Epithelial cell of esophagus (primary cell): ENCODE results near the gene ADAD2.

Experiments used
- DNase-seq: peaks from one replicate; pipeline ENCODE4 v3.0.0; 2010; ENCODE audit warnings: low read depth
- H3K4me3 ChIP-seq: 2 replicates; pipeline ENCODE4 v1.5.1; 2011; ENCODE audit warnings: mild to moderate bottlenecking, low read length, control low read depth
- TF ChIP-seq, protein P1 (sequence below): IDR thresholded peaks from 2 replicates; pipeline ENCODE4 v1.5.1; 2011; ENCODE audit warnings: low read depth, mild to moderate bottlenecking, low read length, control low read depth, inconsistent platforms; ENCODE audit not compliant: insufficient read depth; ENCODE audit errors: missing control alignments

Gene ADAD2

DNA sequence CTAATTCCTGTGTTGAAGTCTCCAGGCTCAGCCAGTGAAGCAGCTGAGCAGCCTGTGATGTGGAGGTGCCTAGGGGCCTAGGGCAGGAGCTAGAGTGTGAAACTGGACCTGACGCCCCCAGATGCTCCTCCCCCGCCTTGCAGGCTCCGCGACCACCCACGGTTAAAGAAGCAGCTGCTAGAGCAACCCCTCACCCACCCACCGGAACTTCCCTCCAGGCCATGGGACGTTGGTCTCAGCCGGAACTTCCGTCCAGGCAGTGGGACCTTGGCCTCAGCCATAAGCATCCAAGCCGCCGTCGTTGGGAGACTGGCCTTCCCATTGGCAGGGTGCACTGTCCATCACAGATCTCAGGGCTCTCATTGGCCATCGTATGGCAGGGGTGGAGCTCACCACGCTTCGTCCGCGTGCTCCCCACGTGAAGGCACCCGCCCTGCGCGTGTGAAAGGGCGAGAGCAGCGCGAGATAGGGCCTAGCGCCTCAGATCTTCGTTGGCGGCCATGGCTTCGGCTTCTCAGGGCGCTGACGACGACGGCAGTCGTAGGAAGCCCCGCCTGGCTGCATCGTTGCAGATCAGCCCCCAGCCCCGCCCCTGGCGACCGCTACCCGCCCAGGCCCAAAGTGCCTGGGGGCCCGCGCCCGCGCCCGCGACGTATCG lies at the start of gene ADAD2:
ADAD2 (plus strand) TSS at position 427 of the 658 bp plus-strand sequence; CDS start at position 501, 74 bp downstream.
- TF ChIP-seq, protein P1, sequence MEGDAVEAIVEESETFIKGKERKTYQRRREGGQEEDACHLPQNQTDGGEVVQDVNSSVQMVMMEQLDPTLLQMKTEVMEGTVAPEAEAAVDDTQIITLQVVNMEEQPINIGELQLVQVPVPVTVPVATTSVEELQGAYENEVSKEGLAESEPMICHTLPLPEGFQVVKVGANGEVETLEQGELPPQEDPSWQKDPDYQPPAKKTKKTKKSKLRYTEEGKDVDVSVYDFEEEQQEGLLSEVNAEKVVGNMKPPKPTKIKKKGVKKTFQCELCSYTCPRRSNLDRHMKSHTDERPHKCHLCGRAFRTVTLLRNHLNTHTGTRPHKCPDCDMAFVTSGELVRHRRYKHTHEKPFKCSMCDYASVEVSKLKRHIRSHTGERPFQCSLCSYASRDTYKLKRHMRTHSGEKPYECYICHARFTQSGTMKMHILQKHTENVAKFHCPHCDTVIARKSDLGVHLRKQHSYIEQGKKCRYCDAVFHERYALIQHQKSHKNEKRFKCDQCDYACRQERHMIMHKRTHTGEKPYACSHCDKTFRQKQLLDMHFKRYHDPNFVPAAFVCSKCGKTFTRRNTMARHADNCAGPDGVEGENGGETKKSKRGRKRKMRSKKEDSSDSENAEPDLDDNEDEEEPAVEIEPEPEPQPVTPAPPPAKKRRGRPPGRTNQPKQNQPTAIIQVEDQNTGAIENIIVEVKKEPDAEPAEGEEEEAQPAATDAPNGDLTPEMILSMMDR, result no peak
- H3K4me3 ChIP-seq, result no peak within 1 kb of the TSS
- DNase-seq, result no peak

DNA sequence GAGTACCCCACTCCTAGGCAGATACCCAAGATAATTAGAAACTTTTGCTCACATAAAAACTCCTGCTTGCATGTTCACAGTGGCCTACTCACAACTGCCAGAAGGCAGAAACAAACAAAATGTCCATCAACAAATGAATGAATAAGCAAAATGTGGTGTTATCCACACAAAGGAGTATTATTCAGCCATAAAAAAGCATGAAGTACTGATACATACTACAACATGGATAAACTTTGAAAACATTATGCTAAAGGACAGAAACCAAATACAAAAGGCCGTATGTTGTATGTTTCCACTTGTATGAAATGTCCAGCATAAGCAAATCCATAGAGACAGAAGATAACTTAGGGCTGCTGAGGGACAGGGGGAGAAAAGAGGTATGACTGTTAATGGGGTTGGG lies 47.9 kb upstream of the ADAD2 start:
- TF ChIP-seq, protein P1, result no peak
- DNase-seq, result no peak
- H3K4me3 ChIP-seq, result no peak overlapping the region

DNA sequence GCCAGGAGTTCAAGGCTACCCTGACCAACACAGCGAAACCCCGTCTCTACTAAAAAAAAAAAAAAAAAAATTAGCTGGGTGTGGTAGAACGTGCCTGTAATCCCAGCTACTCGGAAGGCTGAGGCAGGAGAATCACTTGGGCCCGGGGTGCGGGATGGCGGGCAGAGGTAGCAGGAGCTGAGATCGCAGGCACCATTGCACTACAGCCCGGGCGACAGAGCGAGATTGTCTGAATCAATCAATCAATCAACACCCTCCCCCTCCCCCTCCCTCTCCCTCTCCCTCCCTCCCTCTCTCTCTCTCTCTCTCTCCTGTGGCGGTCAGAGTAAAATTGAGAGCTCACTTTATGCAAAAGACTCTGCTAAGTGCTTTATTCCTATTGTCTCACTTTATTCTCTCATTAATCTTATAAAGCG lies 47.2 kb upstream of the ADAD2 start:
- TF ChIP-seq, protein P1, result no peak
- peak overlapping the region; percentile 73 for H3K4me3 ChIP-seq
- peak; percentile 25 for DNase-seq

- TF ChIP-seq, protein P1, result no peak
These were observed 46.6 kb upstream of the ADAD2 start for GRCh38 chr16:84144209-84144858.

GRCh38 chr16:84144859-84145639 lies 45.9 kb upstream of the ADAD2 start, which contains the start of the genes DNAAF1 and HSDL1:
Gene DNAAF1, plus strand, starts transcription at chr16:84145308. Its CDS starts 133 bp downstream, at chr16:84145441.
Gene HSDL1, minus strand, starts transcription at chr16:84145177. Its CDS starts 13,856 bp downstream, at chr16:84131321.
- H3K4me3 ChIP-seq, result peak within 1 kb of the TSS; percentile 73
- peak; percentile 85 for DNase-seq
- TF ChIP-seq, protein P1, result peak; percentile 13

More at GRCh38 chr16:84144209-84144858, 46.6 kb upstream of the ADAD2 start:
- DNase-seq, result peak; percentile 28
- peak overlapping the region; percentile 73 for H3K4me3 ChIP-seq

- DNase-seq, result no peak
- TF ChIP-seq, protein P1, result no peak
- no peak overlapping the region for H3K4me3 ChIP-seq
These were observed 40.0 kb upstream of the ADAD2 start for GRCh38 chr16:84150926-84151325.
